GM11168 (cell line): ENCODE measurements around the gene ZBTB25.

Experiments used
- in situ Hi-C: fragments of 300-500 bp; cut with MboI; formaldehyde crosslinking; loops from one replicate; pipeline ENCODE4 v1.12.0; 2022; ENCODE audit warnings: low sequenced_read_pairs; ENCODE audit not compliant: unreplicated experiment

ZBTB25 gene

GRCh38 chr14:64444984-64445845, 58.4 kb downstream of the ZBTB25 start:
- in situ Hi-C loops = no loop called here

- in situ Hi-C loops = no loop called here
Measured at GRCh38 chr14:64444140-64444539, 59.5 kb downstream of the ZBTB25 start.

- in situ Hi-C loops = no loop called here
Measured at GRCh38 chr14:64442300-64442988, 61.2 kb downstream of the ZBTB25 start.

DNA sequence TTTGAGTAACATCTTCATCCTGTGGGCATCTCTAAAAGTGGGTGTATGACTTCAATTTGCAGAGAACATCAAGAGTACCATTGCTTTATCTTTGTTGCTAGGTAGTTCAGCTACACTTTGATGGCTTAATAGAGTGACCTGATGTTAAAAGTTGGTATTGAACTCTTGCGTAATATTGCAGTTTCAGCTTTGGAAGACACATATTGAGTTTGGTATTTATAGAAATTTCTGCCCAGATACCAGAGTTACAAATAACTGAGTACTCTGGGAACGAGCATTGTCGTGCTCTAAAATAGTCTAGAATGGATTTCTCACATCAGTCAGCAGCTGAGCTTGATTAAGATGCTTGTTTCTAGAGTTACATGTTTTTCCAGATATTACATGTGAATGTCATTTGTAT, 63.1 kb downstream of the ZBTB25 start:
- in situ Hi-C loops = no loop called here

- in situ Hi-C loops = no loop called here
Measured at GRCh38 chr14:64439141-64439540, 64.5 kb downstream of the ZBTB25 start.

GRCh38 chr14:64438181-64438841, 65.3 kb downstream of the ZBTB25 start:
- in situ Hi-C loops = no loop called here

DNA sequence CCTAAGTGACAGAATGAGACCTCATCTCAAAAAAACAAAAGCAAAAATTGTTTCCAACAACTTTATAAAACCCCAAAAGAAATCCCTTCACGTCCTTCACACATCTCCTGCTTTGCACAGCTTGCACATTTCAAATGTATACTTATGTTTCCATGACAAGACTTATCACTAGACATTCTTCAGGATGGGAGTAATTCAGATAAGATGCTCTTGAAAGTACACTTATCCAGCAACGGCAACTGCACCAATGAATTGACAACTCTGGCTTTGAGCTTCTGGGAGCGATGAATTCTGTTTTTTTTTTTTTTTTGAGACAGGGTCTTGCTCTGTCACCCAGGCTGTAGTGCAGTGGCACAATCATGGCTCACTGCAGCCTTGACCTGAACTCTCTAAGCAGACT, 69.1 kb downstream of the ZBTB25 start:
- in situ Hi-C loops = no loop called here

- in situ Hi-C loops = no loop called here
Measured at GRCh38 chr14:64423987-64424386, 79.7 kb downstream of the ZBTB25 start.

DNA sequence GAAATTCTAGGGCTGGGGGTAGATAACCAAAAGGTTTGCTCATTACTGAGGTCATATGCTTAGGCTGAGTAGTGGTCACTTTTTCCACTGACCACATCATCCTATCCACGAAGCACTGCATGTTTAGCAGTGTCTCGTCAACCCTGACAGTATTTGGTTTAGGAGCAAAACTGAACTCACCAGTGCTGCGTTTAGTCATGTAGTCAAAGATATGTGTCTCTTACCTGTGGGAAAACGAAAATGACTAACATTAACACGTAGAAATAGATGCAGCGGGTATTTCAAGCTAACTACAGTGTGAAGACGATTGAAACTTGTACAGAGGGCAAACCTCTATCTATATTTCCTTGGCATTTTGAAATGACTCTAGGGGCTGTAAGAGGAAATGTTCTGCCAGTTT, 80.9 kb downstream of the ZBTB25 start:
- in situ Hi-C loops = no loop called here

GRCh38 chr14:64422005-64422404, 81.6 kb downstream of the ZBTB25 start:
- in situ Hi-C loops = no loop called here

DNA sequence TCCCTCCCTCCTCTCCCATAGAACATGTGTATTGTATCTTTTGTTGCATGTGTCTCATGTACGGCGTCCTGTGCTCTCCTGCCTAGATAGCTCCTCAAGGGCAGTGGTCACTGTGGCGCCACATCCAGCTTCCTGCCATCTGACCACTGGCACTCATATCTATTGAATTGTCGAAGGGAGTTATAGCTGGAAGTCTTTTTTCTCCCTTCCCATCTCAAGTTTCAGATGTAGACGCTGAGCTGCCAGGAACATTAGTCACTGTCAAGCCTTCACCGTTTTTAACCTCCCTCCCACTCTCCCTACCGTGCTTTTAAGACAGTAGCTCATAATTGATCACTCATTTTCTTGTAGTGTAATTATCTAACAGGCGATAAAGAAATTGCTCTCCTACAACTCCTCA, 82.5 kb downstream of the ZBTB25 start:
- in situ Hi-C loops = no loop called here

DNA sequence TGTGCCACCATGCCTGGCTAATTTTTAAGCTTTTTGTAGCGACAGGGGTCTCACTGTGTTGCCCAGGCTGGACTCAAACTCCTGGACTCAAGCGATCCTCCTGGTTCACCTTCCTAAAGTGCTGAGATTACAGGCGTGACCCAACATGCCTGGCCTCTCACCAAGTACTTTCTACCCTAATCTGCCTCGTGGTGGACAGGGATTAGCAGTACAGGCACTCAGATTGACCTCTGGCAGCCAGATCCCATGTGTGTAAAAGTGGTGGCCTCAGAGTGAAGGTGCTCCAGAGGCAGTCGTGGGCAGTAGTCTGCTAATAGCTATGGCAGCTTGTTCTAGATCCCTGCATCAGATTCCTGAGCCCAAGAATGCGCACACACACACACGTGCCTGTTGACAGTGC, 84.6 kb downstream of the ZBTB25 start:
- in situ Hi-C loops = no loop called here

GRCh38 chr14:64417771-64418125, 85.9 kb downstream of the ZBTB25 start:
- in situ Hi-C loops = no loop called here

DNA sequence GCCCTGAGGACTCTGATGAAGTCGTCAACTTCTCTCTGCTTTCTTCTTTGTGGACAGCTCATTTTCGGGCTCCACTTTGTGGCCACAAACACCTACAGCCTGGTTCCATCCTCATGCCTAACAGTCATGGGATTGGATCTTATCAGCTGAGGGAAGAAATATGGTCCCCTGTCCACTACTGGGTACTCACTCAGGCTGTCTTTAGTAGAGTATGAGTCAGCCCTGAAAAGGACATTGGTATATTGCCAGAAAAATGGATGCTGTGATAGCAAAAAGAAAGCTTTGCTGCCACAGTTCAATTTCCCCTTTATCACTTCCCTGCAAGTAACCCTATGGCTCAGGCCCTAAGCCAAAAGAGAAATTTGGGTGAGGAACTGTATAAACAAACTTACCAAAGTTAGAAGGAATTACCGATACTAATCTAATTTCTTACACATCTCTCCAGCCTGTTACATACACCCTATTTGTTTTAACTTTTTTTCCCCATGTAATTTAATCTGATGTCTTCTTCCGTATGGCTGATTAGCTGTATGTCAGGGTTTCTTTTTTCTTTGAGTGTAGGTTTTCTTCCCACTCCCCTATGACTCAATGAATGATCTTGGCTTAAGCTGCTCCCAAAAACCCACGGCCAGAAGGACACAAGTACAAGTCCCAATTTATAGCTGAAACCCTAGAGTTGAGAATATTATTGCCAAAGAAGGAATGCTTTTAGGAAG, 86.4 kb downstream of the ZBTB25 start:
- in situ Hi-C loops = no loop called here

DNA sequence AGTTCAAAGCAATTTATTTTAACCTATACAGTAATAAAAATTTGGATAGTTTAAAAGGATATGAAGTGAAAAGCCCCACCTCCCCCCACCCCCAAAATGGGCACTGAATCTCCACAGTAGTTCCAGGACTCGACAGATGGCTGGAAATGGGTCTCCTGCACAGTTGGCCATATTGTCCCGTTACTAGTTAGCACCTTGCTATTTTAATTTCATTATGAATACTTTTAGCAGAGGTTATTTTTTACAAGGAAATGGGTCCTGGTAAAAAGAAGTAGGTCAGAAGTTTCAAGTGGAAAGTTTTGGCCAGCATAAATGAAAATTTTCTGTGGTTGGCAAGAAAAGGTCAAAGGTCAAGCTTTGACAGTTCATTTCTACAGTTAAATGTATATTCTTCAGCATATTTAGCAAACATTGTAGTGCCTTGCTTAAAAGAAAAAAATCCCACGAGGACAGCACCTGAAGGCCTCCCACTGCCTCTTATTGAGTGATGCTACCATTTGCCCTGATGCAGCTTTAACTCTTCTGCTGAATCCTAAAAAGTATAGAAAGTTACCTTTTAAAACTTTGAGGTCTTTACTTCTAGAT, 87.2 kb downstream of the ZBTB25 start:
- in situ Hi-C loops = no loop called here

DNA sequence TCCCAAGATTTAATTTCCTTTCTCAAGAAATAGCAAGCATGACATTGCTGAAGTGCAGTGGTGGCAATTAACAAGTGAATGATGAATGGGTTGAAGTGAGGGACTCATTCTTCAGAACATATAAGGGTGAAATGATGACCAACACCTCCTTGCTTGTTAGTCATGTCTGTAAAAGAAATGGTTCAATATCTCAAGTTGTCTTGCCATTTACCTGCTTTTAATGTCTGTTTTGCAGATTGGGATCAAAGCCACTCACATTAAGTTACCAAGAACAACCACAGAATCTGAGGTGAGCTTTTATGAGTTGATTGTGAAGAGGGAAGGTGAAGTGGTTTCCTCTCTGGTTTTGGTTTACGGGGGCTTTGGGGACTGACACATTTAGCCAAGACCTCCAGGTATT, 91.4 kb downstream of the ZBTB25 start:
- in situ Hi-C loops = no loop called here

GRCh38 chr14:64411001-64411400, 92.6 kb downstream of the ZBTB25 start:
- in situ Hi-C loops = no loop called here

DNA sequence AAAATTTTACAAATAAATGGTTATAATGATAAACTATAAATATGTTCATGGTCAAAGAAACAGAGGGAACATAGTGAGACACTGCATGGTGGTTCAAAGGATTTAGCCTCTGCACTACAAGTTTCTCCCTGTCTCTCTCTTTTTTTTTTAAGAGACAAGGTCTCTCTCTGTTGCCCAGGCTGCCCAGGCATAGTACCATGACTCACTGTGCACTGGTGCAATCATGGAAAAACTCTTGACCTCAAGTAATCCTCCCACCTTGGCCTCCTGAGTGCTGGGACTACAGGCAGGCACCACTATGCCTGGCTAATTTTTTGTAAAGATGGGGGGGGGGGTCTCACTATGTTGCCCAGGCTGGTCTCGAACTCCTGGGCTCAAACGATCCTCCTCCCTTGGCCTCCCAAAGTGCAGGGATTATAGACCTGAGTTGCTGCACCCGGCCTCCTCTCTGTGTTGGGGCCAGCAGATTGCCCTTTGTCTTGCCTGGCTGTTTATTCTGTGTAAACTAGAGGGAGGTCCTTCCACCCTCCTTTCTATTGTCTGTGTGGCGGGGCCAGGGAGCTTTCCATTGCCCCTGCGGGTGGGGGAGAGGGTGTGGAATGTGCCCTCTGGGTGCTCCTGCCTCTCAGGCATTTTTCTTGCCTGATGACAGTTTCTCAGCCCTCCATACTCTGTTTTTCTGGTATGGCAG, 93.4 kb downstream of the ZBTB25 start:
- in situ Hi-C loops = no loop called here

DNA sequence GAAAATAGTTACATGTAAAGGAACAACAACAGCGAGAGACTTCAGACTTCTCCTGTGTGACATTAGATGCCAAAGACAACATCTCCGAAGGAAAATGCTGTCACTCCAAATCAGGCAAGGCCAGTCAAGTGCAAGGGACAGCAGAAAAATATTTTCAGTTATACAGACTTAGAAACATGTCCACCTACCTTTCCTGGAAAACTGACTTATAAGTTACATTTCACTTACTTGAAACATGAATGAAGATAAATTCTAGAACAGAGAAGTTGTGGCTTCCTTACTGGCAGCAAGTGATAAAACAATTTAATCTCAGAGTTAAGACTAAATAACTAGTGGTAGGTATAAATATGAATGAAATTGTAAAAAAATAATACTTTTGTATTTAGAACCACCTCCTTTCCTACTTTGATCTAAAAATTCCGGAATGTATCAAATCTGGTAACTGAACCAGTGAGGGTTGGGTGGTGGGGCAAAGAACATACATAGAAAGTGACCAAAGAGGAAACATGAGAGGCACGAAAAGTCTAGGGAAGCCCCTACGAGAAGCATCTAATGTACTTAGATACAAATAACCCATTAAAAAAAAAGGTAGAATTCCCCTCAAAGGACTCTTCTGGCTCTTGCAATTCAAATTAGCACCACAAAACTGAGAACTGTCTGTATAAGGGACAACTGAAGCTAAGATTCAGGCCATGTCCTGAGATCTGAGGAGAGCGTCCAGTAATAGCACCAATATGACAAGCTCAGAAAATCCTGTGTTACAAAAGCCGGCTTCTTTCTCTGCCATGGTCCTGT, 94.3 kb downstream of the ZBTB25 start:
- in situ Hi-C loops = no loop called here
